Choroid plexus epithelial cell (primary cell): ENCODE results near the gene TEX51.

Experiments used
- DNase-seq: peaks from one replicate; pipeline ENCODE4 v3.0.0-alpha.2; 2010; ENCODE audit warnings: low read depth
- H3K4me3 ChIP-seq: 2 replicates; pipeline ENCODE4 v1.5.1; 2011; ENCODE audit warnings: low read depth, mild to moderate bottlenecking, control low read depth, low read length, moderate library complexity
- TF ChIP-seq, protein P1 (sequence below): conservative IDR thresholded peaks from 2 replicates; pipeline ENCODE4 v1.5.1; 2011; ENCODE audit warnings: low read depth, mild to moderate bottlenecking, control low read depth, inconsistent platforms, low read length, moderate library complexity

Gene TEX51

DNA sequence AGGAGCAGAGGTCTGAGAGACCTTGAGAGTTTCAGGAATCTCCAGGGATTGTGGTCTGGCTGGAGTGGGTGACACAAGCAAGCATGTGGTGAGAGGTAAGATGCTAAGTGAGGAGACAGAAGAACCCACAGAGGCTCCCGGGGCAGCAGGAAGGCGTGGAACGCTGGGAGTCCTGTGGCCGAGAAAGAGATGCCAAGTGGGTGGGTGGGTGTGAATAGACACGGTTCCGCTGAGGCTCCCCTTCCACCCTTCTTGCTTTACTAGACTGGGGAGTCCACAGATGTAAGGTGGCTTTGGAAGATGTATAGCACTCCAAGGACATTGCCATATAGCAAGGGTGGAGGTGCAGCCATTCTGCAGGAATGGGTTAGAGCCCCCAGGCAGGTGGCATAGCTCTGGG, 4.2 kb downstream of the TEX51 start:
- H3K4me3 ChIP-seq = no peak overlapping the region
- DNase-seq = no peak
- TF ChIP-seq, protein P1, sequence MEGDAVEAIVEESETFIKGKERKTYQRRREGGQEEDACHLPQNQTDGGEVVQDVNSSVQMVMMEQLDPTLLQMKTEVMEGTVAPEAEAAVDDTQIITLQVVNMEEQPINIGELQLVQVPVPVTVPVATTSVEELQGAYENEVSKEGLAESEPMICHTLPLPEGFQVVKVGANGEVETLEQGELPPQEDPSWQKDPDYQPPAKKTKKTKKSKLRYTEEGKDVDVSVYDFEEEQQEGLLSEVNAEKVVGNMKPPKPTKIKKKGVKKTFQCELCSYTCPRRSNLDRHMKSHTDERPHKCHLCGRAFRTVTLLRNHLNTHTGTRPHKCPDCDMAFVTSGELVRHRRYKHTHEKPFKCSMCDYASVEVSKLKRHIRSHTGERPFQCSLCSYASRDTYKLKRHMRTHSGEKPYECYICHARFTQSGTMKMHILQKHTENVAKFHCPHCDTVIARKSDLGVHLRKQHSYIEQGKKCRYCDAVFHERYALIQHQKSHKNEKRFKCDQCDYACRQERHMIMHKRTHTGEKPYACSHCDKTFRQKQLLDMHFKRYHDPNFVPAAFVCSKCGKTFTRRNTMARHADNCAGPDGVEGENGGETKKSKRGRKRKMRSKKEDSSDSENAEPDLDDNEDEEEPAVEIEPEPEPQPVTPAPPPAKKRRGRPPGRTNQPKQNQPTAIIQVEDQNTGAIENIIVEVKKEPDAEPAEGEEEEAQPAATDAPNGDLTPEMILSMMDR = no peak

GRCh38 chr2:126905991-126906390, 7.3 kb downstream of the TEX51 start:
- H3K4me3 ChIP-seq = no peak overlapping the region
- TF ChIP-seq, protein P1 = no peak
- DNase-seq = no peak

DNA sequence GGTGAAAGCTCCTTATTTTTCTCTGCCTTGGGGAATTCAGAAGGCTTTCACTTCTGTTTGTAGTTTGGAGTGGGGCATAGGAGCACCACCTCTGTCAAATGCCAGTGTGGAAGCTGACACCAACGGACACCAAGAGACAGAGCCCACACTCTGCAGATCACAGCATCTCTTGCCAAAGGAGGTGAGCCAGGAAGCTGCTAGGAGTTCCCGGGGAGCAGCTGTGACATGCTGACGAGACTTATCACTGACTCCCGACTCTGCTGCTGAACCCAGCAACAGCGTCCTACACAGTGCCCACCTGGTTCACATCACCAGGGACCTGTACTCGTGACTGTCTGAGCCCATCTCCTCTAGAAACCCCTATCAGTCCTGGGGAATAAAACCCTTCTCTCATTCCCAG, 8.1 kb downstream of the TEX51 start:
- H3K4me3 ChIP-seq = no peak overlapping the region
- TF ChIP-seq, protein P1 = no peak
- DNase-seq = no peak

DNA sequence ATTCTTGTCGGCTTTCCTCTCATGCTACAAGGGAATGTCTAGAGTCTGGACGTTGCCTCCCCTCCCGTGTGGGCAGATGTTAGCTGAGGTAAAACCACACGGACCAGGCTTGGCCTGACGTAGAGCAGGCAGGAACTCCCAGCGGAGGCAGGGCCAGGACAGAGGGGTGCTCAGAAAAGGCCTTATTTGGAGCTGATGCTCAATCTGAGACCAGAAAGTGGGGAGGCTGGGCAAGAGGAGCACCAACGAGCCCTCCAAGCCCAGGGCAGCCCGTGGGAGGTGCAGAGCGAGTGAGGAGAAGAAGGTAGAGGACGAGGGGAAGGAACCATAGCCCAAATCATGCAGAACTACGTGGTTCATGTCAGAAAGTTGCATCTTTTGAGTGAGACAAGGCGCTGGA, 9.0 kb downstream of the TEX51 start:
- TF ChIP-seq, protein P1 = no peak
- H3K4me3 ChIP-seq = no peak overlapping the region
- DNase-seq = no peak

DNA sequence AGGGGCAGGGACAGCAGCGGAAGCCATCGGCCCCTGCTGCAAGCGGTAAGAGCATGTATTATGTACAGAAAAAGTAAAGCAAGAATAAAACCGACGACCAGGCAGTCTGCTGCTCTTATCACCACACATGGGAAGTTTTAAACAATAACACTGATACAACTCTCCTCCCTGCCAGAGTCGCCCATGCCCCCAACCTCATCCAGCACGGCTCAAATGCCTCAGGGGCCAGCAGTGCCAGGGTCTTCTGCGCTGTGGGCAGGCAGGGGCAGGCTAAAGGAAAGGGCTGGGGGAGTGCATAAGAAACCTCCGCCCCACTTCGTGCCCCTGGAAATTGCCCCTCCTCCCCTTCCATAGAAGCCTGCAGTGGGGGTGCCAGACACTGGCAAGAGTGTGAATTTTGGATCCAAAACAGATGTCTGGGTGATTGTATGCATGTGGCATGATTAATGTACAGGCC, 10.1 kb downstream of the TEX51 start:
- no peak overlapping the region for H3K4me3 ChIP-seq
- DNase-seq = no peak
- TF ChIP-seq, protein P1 = no peak

DNA sequence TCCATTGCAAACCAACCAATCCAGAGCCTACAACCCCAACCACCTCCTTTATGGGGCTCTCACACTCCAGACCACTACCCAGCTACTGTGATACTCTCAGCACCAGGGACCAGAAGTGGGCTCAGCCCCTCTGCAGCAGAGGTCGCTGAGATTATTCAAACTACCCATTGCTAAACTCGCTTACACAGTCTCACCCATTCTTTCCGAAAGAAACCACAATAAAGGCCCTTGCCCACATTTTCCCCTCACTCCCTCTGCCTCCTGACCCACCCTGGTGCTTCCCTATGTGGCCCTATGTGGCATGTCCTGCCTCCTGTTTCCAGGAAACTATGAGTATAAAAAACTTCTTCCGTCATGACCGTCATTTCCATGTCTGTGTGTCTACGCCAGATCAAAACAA, 10.7 kb downstream of the TEX51 start:
- DNase-seq = no peak
- TF ChIP-seq, protein P1 = no peak
- no peak overlapping the region for H3K4me3 ChIP-seq

DNA sequence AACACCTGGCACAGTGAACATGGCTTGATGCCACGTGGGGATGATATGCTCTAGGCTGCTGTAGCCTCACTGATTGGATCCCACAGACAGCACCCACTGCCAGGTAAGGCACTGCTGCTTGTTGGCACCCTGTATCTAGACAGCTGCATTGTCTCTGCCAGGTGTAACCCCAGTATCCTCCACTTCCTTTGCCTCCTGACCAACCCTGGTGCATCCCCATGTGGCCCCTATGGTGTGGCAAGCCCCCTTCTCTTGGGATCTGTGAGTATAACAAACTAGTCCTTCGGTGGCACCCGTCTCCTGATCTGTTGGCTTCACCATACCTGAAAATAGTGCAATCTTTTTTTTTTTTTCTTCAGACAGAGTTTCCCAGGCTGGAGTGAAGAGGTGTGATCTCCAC, 11.1 kb downstream of the TEX51 start:
- TF ChIP-seq, protein P1 = no peak
- no peak overlapping the region for H3K4me3 ChIP-seq
- DNase-seq = no peak
